Fibroblast of gingiva (primary cell): ENCODE results near the gene LRRC75A.
"Not testable (repeated sequence)": the region's sequence is repeated elsewhere in the genome, so short reads cannot be mapped to it uniquely, and the experiment has no call there.

ENCODE experiments used
- DNase-seq: peaks from one replicate; pipeline ENCODE4 v3.0.0-alpha.2; 2011; ENCODE audit warnings: low read depth

LRRC75A gene

GRCh38 chr17:16398270-16399267 is 93.4 kb downstream of the LRRC75A start:
- no peak for DNase-seq

GRCh38 chr17:16396693-16397092 is 95.3 kb downstream of the LRRC75A start:
- not testable (repeated sequence) for DNase-seq

- DNase-seq: not testable (repeated sequence)
Measured at GRCh38 chr17:16395887-16396286, 96.1 kb downstream of the LRRC75A start.

GRCh38 chr17:16392491-16392890 is 99.5 kb downstream of the LRRC75A start:
- not testable (repeated sequence) for DNase-seq
